Measurements from ENCODE around the gene SVIL. TPM values are rescaled to one million over a fixed set of nuclear protein-coding genes. Genes with fewer than 3 reads are reported as not detected.

SVIL gene
- total and polyA plus RNA-seq, 2 of the 13 experiments (the other 11 are each of a cell fraction or from before 2014, with no cell fraction given): 3.9 to 12.1 TPM

DNA sequence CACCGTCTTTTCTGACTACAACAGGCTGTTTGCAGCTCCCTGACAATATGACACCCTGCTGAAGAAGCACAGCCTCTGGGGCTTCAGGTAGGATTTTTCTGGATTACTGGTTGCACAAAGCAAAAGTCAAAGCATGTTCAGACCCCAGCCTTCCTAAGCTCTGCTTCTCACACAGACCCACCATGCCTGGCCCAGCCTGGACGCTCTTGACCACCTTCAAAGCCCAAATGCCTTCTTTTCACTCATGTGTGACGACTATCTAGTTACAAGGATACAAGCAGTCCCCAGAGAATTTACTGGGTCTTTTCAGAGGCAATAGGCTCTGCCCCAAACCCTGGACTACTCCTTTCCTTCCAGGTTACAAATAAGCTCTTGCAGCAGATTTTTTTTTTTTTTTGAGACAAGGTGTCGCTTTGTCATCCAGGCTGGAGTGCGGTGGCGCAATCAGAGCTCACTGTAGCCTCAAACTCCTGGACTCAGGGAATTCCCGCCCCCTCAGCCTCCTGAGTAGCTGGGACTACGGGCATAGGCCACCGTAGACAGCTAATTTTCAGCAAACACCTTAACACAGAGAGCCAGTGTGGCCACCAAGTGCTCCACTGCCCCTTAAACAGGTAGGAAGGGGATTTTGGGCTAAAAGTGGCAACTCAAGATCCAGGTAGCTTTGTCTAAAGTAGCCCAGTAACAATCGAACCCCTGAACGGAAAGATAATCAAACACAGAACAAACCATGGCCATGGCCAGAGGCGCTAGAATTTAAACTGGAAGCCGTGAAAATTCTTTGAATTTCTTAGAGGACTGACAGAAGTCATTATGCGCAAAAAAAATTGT is 16.2 kb downstream of the SVIL start (continued):
- TF ChIP-seq, protein P1, sequence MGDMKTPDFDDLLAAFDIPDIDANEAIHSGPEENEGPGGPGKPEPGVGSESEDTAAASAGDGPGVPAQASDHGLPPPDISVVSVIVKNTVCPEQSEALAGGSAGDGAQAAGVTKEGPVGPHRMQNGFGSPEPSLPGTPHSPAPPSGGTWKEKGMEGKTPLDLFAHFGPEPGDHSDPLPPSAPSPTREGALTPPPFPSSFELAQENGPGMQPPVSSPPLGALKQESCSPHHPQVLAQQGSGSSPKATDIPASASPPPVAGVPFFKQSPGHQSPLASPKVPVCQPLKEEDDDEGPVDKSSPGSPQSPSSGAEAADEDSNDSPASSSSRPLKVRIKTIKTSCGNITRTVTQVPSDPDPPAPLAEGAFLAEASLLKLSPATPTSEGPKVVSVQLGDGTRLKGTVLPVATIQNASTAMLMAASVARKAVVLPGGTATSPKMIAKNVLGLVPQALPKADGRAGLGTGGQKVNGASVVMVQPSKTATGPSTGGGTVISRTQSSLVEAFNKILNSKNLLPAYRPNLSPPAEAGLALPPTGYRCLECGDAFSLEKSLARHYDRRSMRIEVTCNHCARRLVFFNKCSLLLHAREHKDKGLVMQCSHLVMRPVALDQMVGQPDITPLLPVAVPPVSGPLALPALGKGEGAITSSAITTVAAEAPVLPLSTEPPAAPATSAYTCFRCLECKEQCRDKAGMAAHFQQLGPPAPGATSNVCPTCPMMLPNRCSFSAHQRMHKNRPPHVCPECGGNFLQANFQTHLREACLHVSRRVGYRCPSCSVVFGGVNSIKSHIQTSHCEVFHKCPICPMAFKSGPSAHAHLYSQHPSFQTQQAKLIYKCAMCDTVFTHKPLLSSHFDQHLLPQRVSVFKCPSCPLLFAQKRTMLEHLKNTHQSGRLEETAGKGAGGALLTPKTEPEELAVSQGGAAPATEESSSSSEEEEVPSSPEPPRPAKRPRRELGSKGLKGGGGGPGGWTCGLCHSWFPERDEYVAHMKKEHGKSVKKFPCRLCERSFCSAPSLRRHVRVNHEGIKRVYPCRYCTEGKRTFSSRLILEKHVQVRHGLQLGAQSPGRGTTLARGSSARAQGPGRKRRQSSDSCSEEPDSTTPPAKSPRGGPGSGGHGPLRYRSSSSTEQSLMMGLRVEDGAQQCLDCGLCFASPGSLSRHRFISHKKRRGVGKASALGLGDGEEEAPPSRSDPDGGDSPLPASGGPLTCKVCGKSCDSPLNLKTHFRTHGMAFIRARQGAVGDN (CRISPR knock-in tag; IDR thresholded peaks at IDR 0.05): peak; percentile 16; the same call in 1 of the 2 replicates
- TF ChIP-seq SNAPC4 (CRISPR knock-in tag; IDR thresholded peaks at IDR 0.05) (no peak), ATF2 (CRISPR knock-in tag; IDR thresholded peaks at IDR 0.05) (no peak), FOSL2 (CRISPR knock-in tag; IDR thresholded peaks at IDR 0.05) (peak; percentile 67), ZNF513 (CRISPR knock-in tag; conservative IDR thresholded peaks at IDR 0.05) (no peak), POLR2AphosphoS2 (IDR thresholded peaks at IDR 0.05; ENCODE audit: low read depth, low read length) (no peak), SMAD1 (CRISPR knock-in tag; IDR thresholded peaks at IDR 0.05; ENCODE audit: borderline replicate concordance, low read depth) (no peak), GATA4 (IDR thresholded peaks at IDR 0.05; ENCODE audit: borderline replicate concordance, low read depth) (no peak), ZNF20 (CRISPR knock-in tag; IDR thresholded peaks at IDR 0.05) (no peak)
